Fibroblast of skin of left quadriceps (primary cell): Measurements from ENCODE around the gene PFN1.
"Not testable (repeated sequence)": the region's sequence is repeated elsewhere in the genome, so short reads cannot be mapped to it uniquely, and the experiment has no call there.

Source experiments
- DNase-seq, 2 experiments: peaks; one replicate each; pipeline ENCODE4 v3.0.0-alpha.2; 2013; ENCODE audit warnings: low read depth in 2 of 2

The PFN1 gene

DNA sequence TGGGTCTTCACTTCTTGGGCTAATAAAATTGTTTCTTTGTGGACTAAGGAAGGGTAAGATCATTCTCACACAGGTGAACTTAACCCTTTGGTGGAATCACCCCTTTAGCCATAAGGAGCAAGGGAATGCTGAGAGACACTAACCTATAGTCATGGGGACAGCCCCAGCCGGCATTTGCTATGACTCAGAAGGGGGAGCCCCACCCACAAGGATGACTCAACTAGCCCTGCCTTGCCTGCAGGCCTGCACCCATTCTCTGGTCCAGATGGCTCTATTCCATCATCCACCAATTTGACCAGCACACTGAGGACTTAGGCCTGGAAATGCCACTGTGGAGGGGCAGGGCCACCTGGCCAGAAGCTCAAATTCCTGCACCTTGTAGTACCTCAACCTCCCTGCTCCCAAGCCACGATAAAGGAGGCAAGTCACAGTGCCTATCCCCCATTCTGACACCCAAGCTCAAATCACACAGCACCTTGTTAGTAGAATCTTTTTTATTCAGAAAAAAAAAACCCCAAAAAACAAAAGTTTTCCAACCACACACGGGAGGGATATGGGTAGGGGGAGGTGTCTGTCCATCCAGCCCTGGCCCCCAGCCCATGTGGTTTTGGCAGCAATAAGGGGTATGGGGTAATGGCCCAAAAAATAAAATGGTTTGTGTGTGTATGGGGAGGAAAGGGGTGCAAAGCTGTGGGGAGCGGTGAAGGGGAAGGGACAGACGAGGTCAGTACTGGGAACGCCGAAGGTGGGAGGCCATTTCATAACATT, 3.0 kb downstream of the PFN1 start:
- peak; percentile 63 to 65 for DNase-seq

DNA sequence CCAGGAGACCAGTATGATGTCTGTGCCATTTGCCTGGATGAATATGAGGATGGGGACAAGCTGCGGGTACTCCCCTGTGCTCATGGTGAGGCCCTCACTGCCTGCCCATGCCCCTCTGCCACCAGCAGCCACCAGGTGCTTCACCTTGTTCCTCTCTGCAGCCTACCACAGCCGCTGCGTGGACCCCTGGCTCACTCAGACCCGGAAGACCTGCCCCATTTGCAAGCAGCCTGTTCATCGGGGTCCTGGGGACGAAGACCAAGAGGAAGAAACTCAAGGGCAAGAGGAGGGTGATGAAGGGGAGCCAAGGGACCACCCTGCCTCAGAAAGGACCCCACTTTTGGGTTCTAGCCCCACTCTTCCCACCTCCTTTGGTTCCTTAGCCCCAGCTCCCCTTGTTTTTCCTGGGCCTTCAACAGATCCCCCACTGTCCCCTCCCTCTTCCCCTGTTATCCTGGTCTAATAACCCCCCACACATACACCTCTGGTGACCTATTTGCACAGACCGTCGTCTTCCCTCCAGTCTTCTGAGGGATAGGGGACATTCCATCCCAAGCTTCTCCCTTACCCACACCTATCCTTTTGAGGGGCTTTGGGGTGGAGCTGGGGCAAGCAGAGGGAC, 3.7 kb downstream of the PFN1 start:
- no peak for DNase-seq

DNA sequence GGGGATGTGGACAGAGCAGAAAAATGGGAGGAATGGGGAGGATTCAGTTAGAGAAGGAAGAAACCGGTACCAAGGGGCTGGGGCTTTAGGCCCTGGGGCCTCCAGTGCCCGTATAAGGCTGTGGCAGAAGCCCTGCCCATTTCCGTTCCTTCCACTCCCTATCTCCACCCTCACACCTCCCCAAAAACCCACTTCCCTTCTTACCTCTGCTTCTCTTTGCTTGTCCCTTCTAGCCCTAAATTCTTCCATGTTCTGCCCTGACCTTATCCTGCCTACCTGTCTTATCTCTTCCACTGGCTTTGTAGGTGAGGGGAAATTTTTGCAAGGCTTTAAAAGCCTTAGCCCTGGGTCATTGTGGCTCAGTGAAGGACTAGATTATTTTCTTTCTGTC, 4.2 kb downstream of the PFN1 start:
- DNase-seq = no peak

DNA sequence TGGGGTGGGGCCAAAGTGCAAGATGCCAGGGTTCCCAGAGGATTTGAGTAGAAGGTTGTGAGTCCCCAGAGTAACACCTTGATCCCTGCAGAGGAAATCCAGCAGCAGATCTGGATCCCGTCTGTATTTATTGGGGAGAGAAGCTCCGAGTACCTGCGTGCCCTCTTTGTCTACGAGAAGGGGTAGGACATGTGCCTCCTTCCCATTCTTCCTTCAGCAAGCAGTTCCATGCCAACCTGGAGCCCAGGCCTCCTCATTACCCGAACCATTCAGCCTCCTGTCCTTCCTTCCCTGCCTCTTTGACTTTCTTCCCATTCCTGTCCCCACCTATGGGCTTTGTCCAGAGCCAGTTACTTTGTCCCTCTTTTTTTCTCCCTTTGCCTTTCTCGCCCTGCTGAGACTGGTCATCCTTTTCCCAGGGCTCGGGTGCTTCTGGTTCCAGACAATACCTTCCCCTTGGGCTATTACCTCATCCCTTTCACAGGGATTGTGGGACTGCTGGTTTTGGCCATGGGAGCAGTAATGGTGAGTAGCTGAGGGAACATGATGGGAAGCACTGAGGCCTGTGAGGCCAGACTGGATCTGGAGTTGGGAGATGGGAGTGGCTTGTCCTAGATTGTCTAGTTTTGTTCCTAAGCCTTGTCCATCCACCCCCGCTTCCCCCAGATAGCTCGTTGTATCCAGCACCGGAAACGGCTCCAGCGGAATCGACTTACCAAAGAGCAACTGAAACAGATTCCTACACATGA, 5.4 kb downstream of the PFN1 start:
- DNase-seq = no peak

DNA sequence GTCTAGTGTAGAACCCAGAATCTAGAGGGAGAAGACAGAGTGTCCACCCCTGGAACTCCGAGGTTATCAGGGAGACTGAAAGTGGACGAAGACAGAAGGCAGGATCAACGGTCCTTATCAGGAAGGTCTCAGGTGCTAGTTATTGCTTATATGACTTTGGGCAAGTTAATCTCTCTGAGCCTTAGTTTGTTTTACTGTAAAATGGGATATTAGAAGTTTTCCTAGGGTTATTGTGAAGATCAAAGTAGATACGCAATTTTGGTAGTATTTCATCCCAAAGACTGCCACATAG, 7.1 kb downstream of the PFN1 start:
- DNase-seq = no peak

DNA sequence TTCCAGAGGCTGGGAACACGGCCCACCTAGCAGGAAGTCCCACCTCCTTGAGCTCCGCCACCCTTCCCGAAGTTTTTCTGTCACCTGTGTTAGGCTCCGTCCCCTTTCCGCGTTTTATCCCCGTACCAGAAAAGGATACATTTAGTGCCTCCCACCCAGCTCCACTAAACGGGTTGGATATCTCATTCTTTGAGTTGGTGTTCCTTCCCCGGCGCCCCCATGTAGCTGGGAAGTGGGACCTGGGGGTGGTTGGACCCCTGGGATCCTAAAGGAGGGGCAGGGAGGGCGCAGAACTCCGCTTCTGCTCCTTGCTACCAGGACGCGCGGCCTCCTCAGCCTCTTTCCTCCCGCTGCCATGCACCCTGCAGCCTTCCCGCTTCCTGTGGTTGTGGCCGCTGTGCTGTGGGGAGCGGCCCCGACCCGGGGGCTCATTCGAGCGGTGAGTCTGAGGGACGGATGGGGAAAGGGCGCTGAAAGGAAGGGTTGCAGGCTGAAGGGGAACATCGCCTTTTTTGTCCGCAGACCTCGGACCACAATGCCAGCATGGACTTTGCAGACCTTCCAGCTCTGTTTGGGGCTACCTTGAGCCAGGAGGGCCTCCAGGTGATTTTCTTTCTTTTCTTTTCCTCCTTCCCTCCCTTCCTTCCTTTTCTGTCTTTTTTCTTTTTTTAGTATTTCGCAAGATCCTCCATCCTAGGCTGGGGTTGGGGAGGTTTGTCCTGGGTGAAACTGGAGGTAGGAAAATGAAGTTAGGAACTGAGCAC, 7.6 kb downstream of the PFN1 start:
- no peak for DNase-seq

DNA sequence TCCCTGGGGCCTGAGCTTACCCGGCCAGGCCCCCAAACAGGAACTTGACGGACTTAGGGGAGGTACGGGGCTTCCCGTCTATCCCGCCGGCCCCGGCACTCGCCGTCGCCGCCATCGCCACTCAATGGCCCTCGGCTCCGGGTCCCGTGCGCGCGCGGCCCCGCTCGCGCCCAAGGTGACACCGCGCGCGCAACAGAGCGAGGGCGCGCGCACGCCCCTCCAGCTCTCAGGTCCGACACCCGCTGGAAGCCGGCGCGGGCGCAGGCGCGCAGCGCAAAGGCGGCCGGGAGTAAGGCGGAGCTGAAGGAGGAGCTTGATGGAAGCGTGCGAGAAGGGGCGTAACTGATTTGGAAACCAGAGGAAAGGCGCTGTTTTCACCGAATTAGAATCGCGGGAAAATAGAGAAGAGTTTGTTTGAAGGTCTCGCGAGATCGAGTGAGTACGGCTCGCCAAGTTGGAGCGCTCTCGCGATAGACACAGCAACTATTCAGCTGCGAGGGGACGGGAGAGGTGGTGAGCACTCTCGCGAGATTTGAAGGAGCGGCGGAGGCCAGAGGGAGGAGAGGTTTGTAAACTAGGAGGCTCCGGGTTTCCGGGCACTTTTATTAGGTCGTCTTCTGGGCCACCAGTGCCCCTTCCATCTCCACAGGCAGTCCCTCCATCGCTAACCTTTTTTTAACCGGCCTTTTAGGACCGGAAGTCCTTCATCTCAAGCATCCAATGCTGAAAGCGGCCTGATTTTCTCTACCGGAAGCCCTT, 8.4 kb downstream of the PFN1 start, which contains the start of the genes RNF167 and SLC25A11:
Gene RNF167 (plus strand): TSS at position 473 of the 759 bp plus-strand sequence. CDS start 642 bp downstream, outside the sequence.
Gene SLC25A11 (minus strand): TSS at position 251 of the 759 bp plus-strand sequence. CDS start 136 bp downstream, at position 115.
- peak; percentile 100 for DNase-seq

DNA sequence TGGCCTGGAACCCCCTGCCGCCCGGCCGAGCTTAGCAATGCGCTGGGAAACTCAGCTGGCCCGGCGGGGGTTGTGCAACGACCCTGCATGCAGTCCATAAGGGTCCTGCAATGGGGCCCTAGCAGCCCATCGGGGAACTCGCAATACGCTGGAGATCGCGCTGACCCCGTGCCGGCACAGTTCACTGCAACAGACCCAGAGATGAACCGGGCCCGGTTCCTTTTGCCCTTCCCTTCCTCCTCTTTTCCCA, 8.9 kb downstream of the PFN1 start:
- DNase-seq = no peak

DNA sequence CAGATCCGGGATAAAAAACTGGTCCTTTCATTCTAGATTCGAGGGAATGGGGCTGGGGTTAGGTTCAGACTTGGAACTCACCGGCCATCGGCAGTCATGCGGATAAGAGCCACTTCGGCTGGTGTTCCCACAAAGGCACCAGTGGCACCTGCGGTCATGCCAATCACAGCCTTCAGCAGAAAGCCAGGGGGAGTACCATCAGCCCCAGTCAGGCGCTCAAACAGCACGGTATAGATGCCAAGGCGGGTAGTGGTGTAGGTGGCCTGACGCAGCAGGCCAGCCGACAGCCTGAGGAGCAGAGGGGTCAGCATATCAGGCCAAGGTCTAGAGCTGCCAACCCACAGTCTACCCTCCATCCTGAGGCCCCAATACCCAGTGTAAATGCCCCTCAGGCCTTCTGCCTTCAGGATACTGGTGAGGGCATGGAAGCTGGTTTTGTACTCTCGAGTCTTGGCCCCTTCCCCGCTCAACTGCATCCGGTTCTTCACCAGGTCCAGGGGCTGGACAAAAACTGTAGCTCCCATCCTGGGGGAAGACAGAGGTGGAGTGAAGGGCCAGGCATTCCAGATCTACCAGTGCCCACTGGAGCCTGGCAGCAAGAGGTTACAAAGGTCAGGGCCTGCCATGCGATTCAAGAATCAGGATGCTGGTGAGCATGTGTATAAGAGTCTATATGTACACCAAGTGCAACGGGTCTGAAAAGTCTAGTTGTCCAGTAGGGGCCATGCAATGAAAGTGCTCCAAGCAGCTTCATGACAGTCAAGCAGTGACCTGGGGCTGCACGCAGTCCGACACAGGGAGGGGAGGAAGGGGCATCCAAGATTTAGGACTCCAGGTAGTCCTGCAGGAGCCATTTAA, 9.4 kb downstream of the PFN1 start:
- no peak for DNase-seq

DNA sequence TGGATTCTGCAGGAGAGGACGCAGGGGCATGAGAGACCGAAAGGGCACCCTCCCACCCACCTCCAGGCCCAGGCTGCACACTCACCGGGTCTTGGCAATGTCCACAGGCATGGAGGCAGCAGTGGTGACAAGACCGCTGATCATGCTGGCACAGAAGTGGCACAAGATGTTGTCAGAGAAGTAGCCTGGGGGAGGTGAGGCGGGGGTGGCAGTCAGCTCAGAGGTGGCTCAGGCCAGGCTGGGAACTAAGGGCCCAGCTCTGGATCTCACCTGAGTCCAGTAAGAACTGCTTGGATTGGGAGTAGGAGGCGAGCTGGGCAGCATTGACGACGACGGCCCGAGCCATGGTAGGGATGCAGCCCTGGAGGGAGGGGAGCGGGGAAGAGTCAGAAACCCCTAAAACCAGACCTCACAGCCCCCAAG, 10.2 kb downstream of the PFN1 start:
- DNase-seq = no peak

DNA sequence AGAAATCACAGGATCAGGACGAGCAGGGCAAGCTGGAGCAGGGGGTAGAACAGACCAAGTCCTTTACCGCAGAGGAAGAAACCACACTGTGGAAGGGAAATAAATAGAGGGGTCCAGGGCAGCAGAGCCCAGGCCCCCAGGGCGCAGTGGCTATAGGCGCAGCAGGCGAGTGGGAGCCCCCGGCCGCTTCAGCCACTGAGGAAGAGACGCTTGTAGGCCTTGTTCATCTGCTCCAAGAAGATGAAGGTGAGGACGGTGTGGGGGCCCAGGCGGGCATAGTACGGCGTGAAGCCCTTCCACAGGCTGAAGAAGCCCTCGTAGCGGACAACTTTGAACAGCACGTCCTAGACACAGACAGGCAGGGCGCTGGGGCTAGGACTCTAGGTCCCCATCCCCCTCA, 10.8 kb downstream of the PFN1 start:
- no peak for DNase-seq

DNA sequence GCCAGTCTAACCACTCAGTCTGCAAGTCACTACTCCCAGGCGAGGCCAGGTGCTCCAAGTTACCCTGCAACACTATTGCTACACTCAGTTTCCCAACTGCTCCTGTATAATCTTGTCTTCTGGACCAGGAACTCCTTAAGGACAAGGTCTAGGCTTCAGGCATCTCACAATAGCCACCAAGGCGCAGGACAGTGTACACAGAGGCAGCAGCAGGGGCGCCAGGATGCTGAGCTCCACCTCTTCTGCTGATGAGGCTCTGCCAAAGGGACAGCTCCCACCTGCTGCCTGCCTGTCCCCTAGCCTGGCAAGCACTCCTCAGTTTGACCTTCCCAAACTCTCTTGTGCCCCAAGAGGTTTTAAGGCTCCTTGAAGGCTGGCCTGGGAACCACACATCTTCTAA, 11.9 kb downstream of the PFN1 start:
- no peak for DNase-seq

DNA sequence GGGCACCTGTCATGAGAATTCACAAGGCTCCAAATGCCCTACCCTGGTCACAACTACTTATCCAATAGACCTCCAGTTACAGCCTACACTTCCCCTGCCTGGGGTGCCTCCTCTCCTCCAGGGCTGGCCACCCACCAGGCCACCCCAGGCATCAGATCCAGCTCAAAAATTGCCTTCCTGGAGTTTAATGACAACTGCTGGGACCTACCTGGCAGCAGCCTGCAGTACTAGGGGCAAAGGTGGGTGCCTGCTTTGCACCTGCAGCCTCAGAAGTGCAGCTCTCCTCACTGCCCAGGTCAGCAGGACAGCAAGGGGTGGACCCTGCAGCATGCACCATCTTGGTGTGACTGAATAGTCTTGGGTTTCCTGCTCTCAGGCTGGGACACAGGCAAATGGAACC, 12.7 kb downstream of the PFN1 start:
- DNase-seq = no peak

DNA sequence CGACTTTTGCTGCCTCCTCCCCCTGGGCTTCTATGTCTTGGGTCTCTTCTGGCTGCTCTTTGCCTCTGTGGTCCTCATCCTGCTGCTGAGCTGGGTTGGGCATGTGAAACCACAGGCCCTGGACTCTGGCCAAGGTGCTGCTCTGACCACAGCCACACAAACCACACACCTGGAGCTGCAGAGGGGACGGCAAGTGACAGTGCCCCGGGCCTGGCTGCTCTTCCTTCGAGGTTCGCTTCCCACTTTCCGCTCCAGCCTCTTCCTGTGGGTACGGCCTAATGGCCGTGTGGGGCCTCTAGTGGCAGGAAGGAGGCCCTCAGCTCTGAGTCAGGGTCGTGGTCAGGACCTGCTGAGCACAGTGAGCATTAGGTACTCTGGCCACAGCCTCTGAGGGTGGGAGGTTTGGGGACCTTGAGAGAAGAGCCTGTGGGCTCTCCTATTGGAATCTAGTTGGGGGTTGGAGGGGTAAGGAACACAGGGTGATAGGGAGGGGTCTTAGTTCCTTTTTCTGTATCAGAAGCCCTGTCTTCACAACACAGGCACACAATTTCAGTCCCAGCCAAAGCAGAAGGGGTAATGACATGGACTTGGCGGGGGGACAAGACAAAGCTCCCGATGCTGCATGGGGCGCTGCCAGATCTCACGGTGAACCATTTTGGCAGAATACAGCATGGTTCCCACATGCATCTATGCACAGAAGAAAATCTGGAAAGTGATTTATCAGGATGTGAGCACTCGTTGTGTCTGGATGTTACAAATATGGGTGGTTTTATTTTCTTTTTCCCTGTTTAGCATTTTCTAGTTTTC, 14.0 kb downstream of the PFN1 start:
- no peak for DNase-seq

DNA sequence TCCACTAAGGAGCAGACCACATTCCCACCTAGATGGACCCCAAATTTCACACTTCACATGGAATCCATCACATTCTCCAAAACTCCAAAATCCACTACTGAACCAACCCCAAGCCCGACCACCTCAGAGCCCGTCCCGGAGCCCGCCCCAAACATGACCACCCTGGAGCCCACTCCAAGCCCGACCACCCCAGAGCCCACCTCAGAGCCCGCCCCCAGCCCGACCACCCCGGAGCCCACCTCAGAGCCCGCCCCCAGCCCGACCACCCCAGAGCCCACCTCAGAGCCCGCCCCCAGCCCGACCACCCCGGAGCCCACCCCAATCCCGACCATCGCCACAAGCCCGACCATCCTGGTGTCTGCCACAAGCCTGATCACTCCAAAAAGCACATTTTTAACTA, 14.7 kb downstream of the PFN1 start:
- DNase-seq = no peak

DNA sequence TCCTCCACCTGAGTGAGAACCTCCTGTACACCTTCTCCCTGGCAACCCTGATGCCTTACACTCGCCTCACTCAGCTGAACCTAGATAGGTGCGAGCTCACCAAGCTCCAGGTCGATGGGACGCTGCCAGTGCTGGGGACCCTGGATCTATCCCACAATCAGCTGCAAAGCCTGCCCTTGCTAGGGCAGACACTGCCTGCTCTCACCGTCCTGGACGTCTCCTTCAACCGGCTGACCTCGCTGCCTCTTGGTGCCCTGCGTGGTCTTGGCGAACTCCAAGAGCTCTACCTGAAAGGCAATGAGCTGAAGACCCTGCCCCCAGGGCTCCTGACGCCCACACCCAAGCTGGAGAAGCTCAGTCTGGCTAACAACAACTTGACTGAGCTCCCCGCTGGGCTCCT, 15.6 kb downstream of the PFN1 start:
- DNase-seq = no peak

DNA sequence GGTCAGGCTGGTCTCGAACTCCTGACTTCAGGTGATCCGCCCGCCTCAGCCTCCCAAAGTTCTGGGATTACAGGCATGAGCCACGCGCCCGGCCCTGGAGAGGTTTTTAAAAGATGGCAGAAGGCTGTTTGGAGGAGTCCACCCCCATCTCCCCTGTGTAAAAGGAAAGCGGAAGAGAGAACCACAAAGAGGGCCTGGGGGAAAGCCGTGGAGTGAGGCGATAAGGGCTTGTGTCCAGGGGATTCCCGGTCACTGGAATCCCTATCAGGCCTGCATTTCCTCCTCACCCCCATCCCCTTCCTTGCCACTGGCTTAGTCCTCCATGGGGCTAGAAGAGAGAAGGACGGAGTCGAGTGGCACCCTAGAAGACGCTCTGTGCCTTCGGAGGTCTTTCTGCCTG, 16.4 kb downstream of the PFN1 start, which contains the start of gene GP1BA:
Gene GP1BA (plus strand): TSS at position 315 of the 400 bp plus-strand sequence. CDS start 328 bp downstream, outside the sequence.
- DNase-seq = no peak

DNA sequence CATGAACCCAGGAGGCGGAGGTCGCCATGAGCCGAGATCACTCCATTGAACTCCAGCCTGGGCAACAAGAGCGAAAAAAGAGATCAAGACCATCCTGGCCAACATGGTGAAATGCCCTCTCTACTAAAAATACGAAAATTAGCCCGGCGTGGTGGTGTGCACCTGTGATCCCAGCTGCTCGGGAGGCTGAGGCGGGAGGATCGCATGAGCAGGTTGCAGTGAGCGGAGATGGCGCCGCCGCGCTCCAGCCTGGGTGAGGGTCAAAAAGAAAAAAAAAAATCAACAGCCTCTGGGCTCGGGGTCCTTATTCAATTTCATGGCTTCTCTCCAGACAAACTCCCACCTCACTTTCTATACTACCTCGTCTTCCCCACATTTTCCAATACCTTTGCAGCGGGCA, 19.4 kb downstream of the PFN1 start:
- no peak for DNase-seq

DNA sequence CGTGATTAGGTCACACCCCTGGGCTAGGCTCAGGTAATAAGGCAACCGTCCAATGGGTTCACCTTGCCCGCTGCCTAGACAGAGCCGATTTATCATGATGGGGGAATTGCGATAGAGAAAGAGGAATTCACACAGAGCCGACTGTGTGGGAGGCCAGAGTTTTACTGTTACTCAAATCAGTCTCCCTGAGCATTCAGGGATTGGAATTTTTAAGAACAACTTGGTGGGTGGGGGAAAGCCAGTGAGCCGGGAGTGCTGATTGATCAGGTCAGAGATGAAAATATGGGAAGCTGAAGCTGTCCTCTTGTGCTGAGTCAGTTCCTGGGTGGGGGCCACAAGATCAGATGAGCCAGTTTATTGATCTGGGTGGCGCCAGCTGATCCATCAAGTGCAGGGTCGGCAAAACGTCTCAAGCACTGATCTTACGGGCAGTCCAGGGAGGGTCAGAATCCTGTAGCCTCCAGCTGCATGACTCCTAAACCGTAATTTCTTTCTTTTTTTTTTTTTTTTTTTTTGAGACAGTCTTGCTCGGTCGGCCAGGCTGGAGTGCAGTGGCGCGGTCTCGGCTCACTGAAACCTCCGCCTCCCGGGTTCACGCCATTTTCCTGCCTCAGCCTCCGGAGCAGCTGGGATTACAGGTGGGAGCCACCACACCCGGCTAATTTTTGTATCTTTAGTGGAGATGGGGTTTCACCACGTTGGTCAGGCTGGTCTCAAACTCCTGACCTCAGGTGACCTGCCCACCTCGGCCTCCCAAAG, 21.6 kb downstream of the PFN1 start:
- DNase-seq = not testable (repeated sequence)
